ENCODE results near the gene CELA2B. TPM values are rescaled to one million over a fixed set of nuclear protein-coding genes. Genes with fewer than 3 reads are reported as not detected.
"Not testable (repeated sequence)": the region's sequence is repeated elsewhere in the genome, so short reads cannot be mapped to it uniquely, and the experiment has no call there.

The CELA2B gene
- polyA plus RNA-seq, 1 of the 3 experiments (the other 2 are of a cell fraction): not detected

DNA sequence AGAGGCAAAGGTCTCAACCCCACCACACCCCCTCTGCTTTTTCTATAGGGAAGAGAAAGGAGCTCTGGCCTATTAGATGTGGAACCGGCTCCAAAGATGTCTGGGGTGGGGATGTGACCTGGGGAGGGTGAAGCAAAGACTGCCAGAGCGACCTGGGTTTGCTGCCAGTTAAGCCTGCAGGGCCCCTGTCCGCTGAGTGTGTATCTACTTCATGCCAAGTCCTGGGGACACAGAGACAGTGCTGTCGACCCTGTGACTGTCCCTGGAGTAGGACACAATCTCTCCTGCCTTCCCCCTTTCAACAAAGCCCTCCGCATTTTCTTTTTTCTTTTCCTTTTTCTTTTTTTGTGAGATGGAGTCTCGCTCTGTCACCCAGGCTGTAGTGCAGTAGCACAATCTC, 6.6 kb downstream of the CELA2B start:
- POLR2A ChIA-PET; H3K4me1 ChIP-seq (ENCODE audit: control insufficient read depth in 1 of 2, insufficient read depth in 2 of 2, low read depth in 1 of 2, low read length in 1 of 2); H4K20me1 ChIP-seq (ENCODE audit: insufficient read depth); H3K9me2 ChIP-seq; H3K9me3 ChIP-seq; H3K27ac ChIP-seq (ENCODE audit: low read depth in 2 of 2, low read length in 1 of 2); H3K79me2 ChIP-seq (ENCODE audit: insufficient read depth); H3K9ac ChIP-seq; H2AFZ ChIP-seq (ENCODE audit: low read depth); H3F3A ChIP-seq (replicated peaks; ENCODE audit: insufficient read depth); H3K27me3 ChIP-seq (ENCODE audit: insufficient read depth); H3K36me3 ChIP-seq (replicated peaks in 1 of 2; ENCODE audit: control insufficient read depth in 1 of 2, insufficient read depth in 2 of 2, low read length in 1 of 2); H3K4me3 ChIP-seq (ENCODE audit: low read depth in 2 of 2, low read length in 1 of 2); DNase-seq; CTCF ChIA-PET; H3K4me2 ChIP-seq: not testable (repeated sequence)
- 88% methylated on average over 5 of the region's 6 CpGs for WGBS (ENCODE audit: low lambda C conversion rate)

DNA sequence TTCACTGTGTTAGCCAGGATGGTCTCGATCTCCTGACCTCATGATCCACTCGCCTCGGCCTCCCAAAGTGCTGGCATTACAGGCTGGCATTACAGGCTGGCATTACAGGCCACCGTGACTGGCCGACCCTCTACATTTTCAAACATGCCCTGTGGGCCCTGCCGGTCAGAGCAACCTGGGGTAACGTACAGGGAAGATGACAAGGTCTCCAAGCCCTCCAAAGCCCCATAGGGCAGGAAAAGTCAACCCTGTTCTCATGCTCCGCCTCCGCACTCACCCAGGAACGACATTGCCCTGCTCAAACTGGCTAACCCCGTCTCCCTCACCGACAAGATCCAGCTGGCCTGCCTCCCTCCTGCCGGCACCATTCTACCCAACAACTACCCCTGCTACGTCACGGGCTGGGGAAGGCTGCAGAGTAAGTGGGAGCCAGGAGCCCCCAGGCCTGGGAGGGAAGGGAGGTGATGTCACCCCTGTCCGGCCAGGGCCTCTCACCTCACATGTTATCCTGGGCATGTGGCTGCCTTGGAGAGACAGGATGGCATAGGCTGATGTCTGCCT, 7.2 kb downstream of the CELA2B start:
- H3K9me3 ChIP-seq; H3K27me3 ChIP-seq (ENCODE audit: insufficient read depth); H3K4me3 ChIP-seq (ENCODE audit: low read depth in 2 of 2, low read length in 1 of 2); H3K9me2 ChIP-seq; POLR2A ChIA-PET; H4K20me1 ChIP-seq (ENCODE audit: insufficient read depth); H3K4me2 ChIP-seq; CTCF ChIA-PET; H3F3A ChIP-seq (replicated peaks; ENCODE audit: insufficient read depth); H3K27ac ChIP-seq (ENCODE audit: low read depth in 2 of 2, low read length in 1 of 2); DNase-seq; H3K36me3 ChIP-seq (replicated peaks in 1 of 2; ENCODE audit: control insufficient read depth in 1 of 2, insufficient read depth in 2 of 2, low read length in 1 of 2); H3K9ac ChIP-seq; H3K79me2 ChIP-seq (ENCODE audit: insufficient read depth); H3K4me1 ChIP-seq (ENCODE audit: control insufficient read depth in 1 of 2, insufficient read depth in 2 of 2, low read depth in 1 of 2, low read length in 1 of 2); H2AFZ ChIP-seq (ENCODE audit: low read depth): not testable (repeated sequence)
- WGBS (ENCODE audit: low lambda C conversion rate): 86% methylated on average over 13 of the region's 16 CpGs

DNA sequence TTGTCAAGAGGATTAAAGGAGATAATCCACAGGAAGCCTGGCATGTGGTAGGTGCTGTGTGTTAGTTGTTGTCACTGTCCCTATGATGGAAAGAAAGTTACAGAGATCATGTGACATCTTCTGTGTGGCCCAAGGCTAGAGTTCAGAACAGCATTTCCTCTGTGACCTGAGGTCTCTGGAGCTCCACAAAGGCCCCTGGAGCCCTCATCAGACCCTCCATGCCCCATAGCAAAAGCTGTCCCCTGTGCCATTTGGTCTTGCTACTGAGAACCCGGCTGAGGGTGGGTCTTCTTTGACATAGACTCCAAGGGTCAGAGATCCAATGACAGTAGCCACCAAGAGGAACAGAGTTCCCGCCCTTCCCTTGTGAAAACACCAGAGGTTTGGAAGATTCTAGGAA, 8.1 kb downstream of the CELA2B start:
- ChIA-PET CTCF (interaction anchor here (1.5 kb wide), 1 partner anchor 18 kb away, joined by 5 read pairs; no protein-coding TSS in a partner anchor), POLR2A (interaction anchor here (0.6 kb wide), 1 partner anchor 274 kb away, joined by 3 read pairs; no protein-coding TSS in a partner anchor)
- H3F3A ChIP-seq (replicated peaks; ENCODE audit: insufficient read depth): no peaks in the 10 kb centered on the region
- TF ChIP-seq MEF2A (IDR thresholded peaks at IDR 0.05; ENCODE audit: borderline replicate concordance, low read depth): no peak
- TF ChIP-seq, protein P1, sequence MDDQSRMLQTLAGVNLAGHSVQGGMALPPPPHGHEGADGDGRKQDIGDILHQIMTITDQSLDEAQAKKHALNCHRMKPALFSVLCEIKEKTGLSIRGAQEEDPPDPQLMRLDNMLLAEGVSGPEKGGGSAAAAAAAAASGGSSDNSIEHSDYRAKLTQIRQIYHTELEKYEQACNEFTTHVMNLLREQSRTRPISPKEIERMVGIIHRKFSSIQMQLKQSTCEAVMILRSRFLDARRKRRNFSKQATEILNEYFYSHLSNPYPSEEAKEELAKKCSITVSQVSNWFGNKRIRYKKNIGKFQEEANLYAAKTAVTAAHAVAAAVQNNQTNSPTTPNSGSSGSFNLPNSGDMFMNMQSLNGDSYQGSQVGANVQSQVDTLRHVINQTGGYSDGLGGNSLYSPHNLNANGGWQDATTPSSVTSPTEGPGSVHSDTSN (IDR thresholded peaks at IDR 0.05): no peak
- no peak for TF ChIP-seq TCF12 (IDR thresholded peaks at IDR 0.05)
- no peak for TF ChIP-seq NRF1 (IDR thresholded peaks at IDR 0.05; ENCODE audit: low read depth, low read length)
- TF ChIP-seq NFIC (IDR thresholded peaks at IDR 0.05; ENCODE audit: borderline replicate concordance): no peak
- no peaks in the 10 kb centered on the region for H3K27me3 ChIP-seq (ENCODE audit: insufficient read depth)
- no peaks in the 10 kb centered on the region for H3K9me2 ChIP-seq
- H3K27ac ChIP-seq (ENCODE audit: low read depth in 2 of 2, low read length in 1 of 2): no peak overlapping the region
- H3K9me3 ChIP-seq: no peaks in the 10 kb centered on the region
- no peak overlapping the region for H3K4me2 ChIP-seq
- H2AFZ ChIP-seq (ENCODE audit: low read depth): no peak overlapping the region
- no peak for DNase-seq
- H3K4me1 ChIP-seq (ENCODE audit: control insufficient read depth in 1 of 2, insufficient read depth in 2 of 2, low read depth in 1 of 2, low read length in 1 of 2): peaks cover 0 to 2% of the 10 kb centered on the region in 2 experiments; a peak in 1 of 4 replicates
- H3K79me2 ChIP-seq (ENCODE audit: insufficient read depth): no peaks in the 10 kb centered on the region
- H4K20me1 ChIP-seq (ENCODE audit: insufficient read depth): no peaks in the 10 kb centered on the region
- H3K9ac ChIP-seq: no peak overlapping the region
- WGBS (ENCODE audit: low lambda C conversion rate): 78% methylated on average over 2 of the region's 2 CpGs
- H3K4me3 ChIP-seq (ENCODE audit: low read depth in 2 of 2, low read length in 1 of 2): no peak overlapping the region
- H3K36me3 ChIP-seq (replicated peaks in 1 of 2; ENCODE audit: control insufficient read depth in 1 of 2, insufficient read depth in 2 of 2, low read length in 1 of 2): no peaks in the 10 kb centered on the region

DNA sequence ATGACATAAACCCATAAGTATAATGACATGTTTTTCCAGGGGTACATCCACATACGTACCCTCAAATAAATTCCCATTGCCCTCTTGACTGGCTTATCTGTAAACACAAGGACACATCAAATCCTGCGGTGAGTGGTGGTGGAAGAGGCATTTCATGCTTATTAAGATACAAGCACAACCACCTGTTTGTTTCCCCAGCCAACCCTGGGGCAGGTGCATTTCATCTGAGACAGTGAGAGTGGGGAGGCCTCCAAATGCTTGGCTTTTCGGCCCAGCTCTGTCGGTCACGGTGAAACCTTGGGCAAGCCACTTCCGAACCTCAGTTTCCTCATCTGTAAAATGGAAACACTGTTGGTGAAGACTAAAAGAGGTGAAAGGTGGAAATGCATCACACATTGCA, 8.5 kb downstream of the CELA2B start:
- H2AFZ ChIP-seq (ENCODE audit: low read depth); H3K4me1 ChIP-seq (ENCODE audit: control insufficient read depth in 1 of 2, insufficient read depth in 2 of 2, low read depth in 1 of 2, low read length in 1 of 2); H3K27ac ChIP-seq (ENCODE audit: low read depth in 2 of 2, low read length in 1 of 2); H4K20me1 ChIP-seq (ENCODE audit: insufficient read depth); H3F3A ChIP-seq (replicated peaks; ENCODE audit: insufficient read depth); H3K36me3 ChIP-seq (replicated peaks in 1 of 2; ENCODE audit: control insufficient read depth in 1 of 2, insufficient read depth in 2 of 2, low read length in 1 of 2); DNase-seq; H3K79me2 ChIP-seq (ENCODE audit: insufficient read depth); H3K9me2 ChIP-seq; H3K9ac ChIP-seq; H3K4me2 ChIP-seq; H3K9me3 ChIP-seq; H3K27me3 ChIP-seq (ENCODE audit: insufficient read depth); H3K4me3 ChIP-seq (ENCODE audit: low read depth in 2 of 2, low read length in 1 of 2); POLR2A ChIA-PET: not testable (repeated sequence)
- whole genome bisulfite sequencing (ENCODE audit: low lambda C conversion rate): 88% methylated on average over 6 of the region's 6 CpGs
- CTCF ChIA-PET: interaction anchor here (1.5 kb wide), 1 partner anchor 17 kb away, joined by 5 read pairs; no protein-coding TSS in a partner anchor

Data from SK-N-SH (cell line).